Hematopoietic multipotent progenitor cell treated with erythropoietin and hydrocortisone succinate and interleukin-3 and kit ligand, for 15 days (in vitro differentiated cells): ENCODE results near the gene CTNNA3.

Source experiments
- DNase-seq: peaks from one replicate; pipeline ENCODE4 v3.0.0-alpha.2; 2015; ENCODE audit warnings: low spot score

Gene CTNNA3

GRCh38 chr10:66860376-66860945 is 835.5 kb downstream of the CTNNA3 start:
- DNase-seq, result no peak

GRCh38 chr10:66852811-66853210 is 843.2 kb downstream of the CTNNA3 start:
- no peak for DNase-seq

- no peak for DNase-seq
These were observed 847.1 kb downstream of the CTNNA3 start for GRCh38 chr10:66848856-66849255.

- no peak for DNase-seq
These were observed 851.6 kb downstream of the CTNNA3 start for GRCh38 chr10:66844176-66844942.

- no peak for DNase-seq
These were observed 852.6 kb downstream of the CTNNA3 start for GRCh38 chr10:66843396-66843795.

GRCh38 chr10:66842867-66843266 is 853.1 kb downstream of the CTNNA3 start:
- no peak for DNase-seq

GRCh38 chr10:66842371-66842770 is 853.6 kb downstream of the CTNNA3 start:
- DNase-seq, result no peak

GRCh38 chr10:66838656-66839055 is 857.3 kb downstream of the CTNNA3 start:
- no peak for DNase-seq

- DNase-seq, result no peak
These were observed 858.0 kb downstream of the CTNNA3 start for GRCh38 chr10:66837990-66838389.

- DNase-seq, result no peak
These were observed 858.7 kb downstream of the CTNNA3 start for GRCh38 chr10:66837335-66837734.

- no peak for DNase-seq
These were observed 859.2 kb downstream of the CTNNA3 start for GRCh38 chr10:66836771-66837170.

- no peak for DNase-seq
These were observed 859.9 kb downstream of the CTNNA3 start for GRCh38 chr10:66836057-66836456.

- DNase-seq, result no peak
These were observed 860.6 kb downstream of the CTNNA3 start for GRCh38 chr10:66835400-66835799.

GRCh38 chr10:66834802-66835201 is 861.2 kb downstream of the CTNNA3 start:
- no peak for DNase-seq

GRCh38 chr10:66833861-66834260 is 862.1 kb downstream of the CTNNA3 start:
- no peak for DNase-seq

GRCh38 chr10:66832781-66833422 is 863.1 kb downstream of the CTNNA3 start:
- DNase-seq, result no peak

GRCh38 chr10:66828957-66829356 is 867.0 kb downstream of the CTNNA3 start:
- no peak for DNase-seq

GRCh38 chr10:66827353-66827752 is 868.6 kb downstream of the CTNNA3 start:
- no peak for DNase-seq

- DNase-seq, result no peak
These were observed 872.7 kb downstream of the CTNNA3 start for GRCh38 chr10:66823301-66823700.

GRCh38 chr10:66822801-66823200 is 873.2 kb downstream of the CTNNA3 start:
- DNase-seq, result no peak

GRCh38 chr10:66819691-66820090 is 876.3 kb downstream of the CTNNA3 start:
- no peak for DNase-seq

GRCh38 chr10:66813122-66813521 is 882.9 kb downstream of the CTNNA3 start:
- DNase-seq, result no peak

- no peak for DNase-seq
These were observed 884.8 kb downstream of the CTNNA3 start for GRCh38 chr10:66811211-66811610.
